ENCODE results near the gene CYP11A1.

CYP11A1 gene

DNA sequence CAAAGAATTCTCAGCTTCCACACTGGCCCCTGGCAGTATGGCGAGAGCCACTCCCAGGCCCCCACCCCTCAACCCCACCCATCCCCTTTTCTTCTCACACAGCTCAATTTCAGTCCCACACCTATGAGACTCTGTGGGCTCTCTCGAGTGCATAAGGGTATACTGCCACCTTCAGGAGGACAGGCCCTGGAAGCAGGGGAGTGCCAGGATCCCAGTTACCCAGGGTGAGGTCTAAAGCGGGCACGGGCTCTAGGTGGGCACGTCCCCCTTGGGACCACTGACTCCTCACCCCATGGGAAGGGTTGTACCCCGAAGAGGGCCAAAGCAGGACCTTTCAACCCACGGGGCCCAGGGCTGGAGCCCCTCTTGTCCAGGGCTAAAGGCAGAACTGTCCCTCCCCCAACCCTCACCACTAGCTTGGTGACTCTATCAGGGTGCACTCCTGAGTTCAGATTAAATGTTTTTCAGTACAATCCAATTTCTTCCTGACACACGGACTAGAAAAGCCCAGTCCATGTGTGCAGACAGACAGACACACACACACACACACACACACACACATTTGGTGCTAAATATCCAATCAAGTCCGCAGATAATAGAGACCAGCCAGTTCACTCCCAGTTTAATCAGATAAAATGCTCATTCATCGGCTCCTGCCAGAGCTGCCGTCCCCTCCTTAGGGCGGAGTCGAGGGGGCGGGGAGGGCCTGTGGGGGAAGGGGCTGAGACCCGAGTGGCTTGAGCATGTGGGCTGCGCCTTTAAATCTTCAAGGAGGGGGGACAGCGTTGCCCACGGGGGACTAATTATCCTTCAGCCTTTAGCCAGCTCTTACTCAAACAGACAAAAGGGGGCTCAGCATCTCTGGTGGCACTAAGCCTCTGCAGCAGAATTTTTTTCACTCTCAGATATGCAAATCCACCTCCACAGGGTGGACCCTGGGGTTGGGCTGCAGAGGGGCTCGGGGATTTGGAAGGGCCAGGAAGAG is 59.3 kb downstream of the CYP11A1 start:
- in situ Hi-C loops (cut with HindIII; ENCODE audit: low sequenced_read_pairs), result loop anchor here (5.0 kb wide), 1 partner anchor 361 kb away; no protein-coding TSS in a partner anchor

DNA sequence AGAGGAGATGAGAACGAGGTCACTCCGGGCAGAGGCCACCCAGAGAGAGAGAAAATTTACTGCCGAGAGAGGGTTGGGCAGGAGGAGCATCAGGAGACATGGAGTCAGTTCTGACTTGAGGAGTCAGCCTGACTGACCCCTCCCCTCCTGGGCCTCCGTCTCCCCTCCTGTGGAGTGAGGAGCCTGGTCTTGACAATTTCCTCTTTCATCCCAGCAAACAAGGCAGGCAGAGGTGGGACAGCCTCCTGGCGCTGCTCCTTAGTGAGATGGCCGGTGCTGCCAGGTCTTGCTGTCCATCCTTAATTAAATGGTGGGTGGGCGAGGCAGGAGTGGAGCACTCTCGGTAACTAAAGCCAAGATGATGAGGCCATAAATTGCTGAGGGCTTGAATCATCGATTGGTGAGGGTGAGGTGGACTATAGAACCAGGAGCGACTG is 60.6 kb downstream of the CYP11A1 start:
- in situ Hi-C loops (cut with HindIII; ENCODE audit: low sequenced_read_pairs), result loop anchor here (5.0 kb wide), 1 partner anchor 359 kb away; no protein-coding TSS in a partner anchor

DNA sequence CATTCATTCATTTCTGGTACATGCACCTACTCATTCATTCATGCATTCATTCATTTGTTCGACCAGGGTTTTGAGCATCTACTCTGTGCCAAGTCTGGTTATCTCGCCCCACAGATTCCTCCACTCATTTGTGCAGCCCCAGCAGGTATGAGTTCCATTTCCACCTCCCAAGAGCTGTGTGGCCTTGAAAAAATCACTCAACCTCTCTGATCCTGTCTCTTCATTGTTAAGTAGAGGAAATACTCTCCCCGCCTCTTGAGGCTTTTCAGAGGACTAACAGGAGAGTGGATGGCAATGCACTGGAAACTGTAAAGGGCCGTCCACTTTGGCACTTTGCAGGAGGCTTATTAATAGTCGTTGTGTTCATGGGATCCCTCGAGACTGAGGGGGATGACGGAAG is 61.8 kb downstream of the CYP11A1 start:
- in situ Hi-C loops (cut with HindIII; ENCODE audit: low sequenced_read_pairs), result loop anchor here (5.0 kb wide), 1 partner anchor 358 kb away; no protein-coding TSS in a partner anchor

DNA sequence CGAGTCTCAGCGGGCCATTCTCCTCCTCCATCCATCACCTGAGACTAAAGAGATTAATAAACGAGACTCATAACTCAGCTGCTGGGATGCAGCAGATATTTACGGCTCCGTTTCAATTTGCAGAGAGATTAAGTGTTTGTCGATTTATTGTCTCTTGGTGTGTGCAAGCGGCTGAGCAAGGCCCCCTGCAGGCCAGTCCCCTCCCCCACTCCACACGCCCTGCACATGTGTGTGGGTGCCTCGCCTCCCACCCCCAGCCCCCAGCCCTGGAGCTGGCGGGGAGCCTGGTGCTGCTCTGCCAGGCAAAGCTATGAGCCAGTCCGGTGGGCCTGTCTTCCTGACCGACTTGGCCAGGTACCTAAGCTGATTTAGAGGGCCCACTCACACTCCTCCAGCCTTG is 63.0 kb downstream of the CYP11A1 start:
- in situ Hi-C loops (cut with HindIII; ENCODE audit: low sequenced_read_pairs), result no loop called here

DNA sequence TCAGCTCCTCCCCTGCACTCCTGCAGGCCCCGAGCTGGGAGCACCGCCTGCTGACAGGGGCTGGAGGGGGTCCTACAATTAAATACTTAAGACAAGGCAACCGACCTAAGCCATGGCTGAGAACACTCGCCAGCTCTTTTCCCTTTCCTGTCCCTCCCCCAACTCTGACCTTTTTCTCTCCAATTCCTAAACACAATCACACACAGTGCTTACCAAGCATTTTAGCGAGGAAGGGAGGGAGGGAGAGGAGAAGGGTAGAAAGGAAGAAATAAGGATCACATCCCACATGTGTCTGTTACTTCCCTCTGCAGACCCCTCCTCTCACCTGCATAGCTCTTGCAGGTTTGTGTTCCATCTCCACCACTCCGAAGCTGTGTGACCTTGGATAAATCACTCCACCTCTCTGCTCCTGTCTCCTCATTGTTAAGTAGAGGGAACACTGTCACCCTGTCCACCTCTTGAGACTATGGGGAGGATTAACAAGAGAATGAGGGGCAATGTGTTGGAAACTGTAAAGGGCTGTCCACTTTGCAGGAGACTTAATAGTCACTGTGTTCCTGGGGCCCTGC is 63.6 kb downstream of the CYP11A1 start:
- in situ Hi-C loops (cut with HindIII; ENCODE audit: low sequenced_read_pairs), result no loop called here

DNA sequence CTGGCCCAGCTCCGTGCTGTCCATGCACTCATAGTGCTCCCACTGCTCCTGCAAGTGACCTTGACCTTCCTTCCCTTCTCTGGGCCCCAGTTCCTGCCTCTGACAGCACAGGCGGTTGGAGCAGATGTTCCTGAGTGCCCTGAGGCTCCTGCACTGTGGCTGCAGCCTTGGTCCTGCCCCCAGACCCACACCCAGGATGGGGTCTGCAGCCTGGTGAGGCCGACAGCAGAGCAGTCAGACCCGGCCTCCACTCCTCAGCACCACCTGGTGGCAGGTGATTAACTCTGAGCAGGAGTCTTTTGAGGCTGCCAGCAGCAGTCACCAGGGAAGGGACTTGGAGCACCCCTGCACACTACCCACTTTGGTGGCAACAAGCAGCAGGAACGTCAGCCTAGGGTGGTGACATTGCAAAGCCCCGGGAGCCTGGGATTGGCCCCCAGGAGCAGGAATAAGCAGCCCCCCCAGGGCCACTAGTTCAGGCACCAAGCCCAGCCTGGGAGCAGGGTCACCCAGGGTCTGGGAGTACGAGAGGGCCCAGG is 64.6 kb downstream of the CYP11A1 start:
- in situ Hi-C loops (cut with HindIII; ENCODE audit: low sequenced_read_pairs), result no loop called here

DNA sequence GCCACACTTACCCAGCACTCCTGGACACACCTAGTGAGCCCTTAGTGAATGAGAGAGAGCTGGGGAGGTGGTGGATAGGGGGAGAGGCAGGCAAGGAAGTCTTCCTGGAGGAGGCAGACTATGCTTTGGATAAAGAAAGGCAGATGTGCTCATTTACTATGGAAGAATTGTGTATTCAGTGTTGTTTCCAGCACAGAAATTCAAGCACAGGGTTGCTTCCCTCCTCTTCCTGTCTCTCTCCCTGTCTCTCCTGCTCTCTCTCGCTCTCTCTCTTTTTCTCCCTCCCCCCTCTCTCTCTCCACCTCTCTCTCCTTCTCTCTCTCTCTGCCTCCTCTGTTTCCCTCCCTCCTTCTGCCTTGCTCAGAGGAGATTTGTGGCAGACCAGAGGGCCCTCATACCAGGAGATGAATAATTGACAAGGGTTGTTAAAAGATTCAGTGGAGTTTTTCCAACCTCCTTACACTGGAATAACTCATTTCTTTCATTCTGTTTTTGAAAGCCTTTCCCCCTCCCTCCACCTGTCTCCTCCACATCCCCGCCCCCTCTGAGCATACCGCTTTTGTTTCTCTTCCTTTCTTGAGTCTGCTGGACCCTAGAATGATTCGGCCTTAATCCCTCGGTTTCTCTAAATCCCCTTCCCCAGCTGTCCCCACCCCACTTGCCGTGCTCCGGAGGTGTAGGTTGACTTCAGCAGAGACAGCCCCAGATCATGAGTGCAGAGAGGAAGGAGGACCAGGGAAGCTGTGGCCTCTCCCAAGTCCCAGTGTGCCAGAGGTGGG is 65.7 kb downstream of the CYP11A1 start:
- in situ Hi-C loops (cut with HindIII; ENCODE audit: low sequenced_read_pairs), result no loop called here

DNA sequence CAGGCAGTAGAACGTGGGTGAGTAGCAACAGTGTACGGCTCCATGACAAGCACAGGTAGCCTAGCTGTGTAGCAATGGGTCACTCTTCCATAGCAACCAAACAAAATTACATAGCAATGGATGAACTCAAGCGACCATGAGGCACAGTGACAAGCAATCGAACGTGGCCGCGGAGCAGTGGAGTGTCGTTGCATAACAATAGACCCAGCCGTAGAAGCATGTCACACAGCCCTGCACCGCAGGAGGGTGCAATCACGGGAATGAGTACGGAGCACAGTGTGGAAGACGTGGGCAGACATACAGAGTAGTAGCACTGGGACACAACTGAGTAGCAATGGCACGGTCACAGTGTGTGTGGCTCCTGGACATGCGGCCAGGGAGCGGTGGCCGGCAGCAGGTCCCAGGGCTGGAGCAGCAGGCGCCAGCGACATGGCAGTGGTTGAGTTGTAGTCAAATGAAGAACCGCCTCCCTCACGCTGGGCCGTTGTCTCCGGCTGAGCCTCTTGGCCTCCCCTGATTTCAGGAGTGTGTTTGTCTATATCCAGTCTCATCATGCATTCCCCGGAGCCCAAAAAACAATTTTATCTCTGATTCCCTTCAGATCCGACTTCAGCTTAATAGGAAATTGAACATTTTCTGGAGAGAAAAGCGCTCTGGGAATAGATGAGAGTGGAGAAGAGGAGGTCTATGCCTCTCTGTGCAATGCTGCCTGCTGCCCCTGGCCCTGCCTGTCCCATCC is 67.2 kb downstream of the CYP11A1 start:
- in situ Hi-C loops (cut with HindIII; ENCODE audit: low sequenced_read_pairs), result no loop called here

DNA sequence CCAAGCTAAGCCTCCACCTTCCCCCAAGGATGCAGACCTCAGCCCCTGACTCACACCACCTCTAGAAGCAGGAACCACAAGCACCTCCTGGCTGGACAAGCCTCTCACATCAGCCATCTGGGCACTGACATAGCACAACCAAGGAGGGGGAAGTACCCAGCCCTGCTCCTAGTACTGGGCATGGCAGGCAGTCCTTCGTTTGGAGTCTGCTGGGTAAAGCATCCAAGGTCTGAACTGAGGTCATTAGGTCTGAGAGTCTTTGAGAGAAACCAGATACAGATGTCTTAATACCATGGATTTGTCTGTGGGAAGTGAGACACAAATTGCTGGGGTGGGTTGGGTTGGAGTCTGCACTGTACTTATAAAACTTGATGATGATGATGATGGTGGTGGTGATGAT is 69.6 kb downstream of the CYP11A1 start:
- in situ Hi-C loops (cut with HindIII; ENCODE audit: low sequenced_read_pairs), result no loop called here

DNA sequence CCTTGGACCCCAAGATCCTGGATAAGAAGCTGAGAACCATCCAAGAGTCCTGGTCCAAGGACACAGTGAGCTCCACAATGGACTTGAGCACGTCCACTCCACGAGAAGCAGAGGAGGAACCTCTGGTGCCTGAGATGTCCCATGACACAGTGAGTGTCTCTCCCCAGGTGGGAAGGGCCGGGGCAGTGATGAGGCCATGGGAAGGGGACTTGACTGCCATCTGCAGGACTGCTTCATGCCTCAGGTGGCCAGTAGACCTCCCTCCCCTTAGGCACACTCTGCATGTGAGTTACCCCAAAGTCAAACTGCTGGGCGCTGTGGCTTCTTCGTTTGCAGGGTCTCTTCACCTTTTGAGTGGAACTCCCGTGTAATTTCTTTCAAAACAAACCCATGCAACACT is 71.6 kb downstream of the CYP11A1 start:
- in situ Hi-C loops (cut with HindIII; ENCODE audit: low sequenced_read_pairs), result no loop called here

DNA sequence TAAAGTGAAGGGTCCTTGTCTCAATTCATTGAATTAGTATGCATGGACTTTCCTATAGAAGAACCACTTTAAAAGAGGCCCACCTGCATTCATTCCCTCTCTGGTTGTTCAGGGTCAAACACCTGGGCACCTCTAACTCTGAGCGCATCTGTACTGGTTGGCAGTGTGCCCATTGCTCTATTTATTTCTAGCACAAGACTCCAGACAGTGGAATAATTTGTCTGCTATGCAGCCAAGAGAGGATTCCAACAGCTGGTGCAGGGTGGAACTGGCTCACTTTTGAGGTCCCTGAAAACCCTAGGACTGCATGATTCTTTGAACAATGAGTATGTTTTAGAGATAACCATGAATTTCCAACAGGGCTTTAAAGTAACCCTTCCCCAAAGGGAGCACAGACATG is 73.4 kb downstream of the CYP11A1 start:
- in situ Hi-C loops (cut with HindIII; ENCODE audit: low sequenced_read_pairs), result no loop called here

DNA sequence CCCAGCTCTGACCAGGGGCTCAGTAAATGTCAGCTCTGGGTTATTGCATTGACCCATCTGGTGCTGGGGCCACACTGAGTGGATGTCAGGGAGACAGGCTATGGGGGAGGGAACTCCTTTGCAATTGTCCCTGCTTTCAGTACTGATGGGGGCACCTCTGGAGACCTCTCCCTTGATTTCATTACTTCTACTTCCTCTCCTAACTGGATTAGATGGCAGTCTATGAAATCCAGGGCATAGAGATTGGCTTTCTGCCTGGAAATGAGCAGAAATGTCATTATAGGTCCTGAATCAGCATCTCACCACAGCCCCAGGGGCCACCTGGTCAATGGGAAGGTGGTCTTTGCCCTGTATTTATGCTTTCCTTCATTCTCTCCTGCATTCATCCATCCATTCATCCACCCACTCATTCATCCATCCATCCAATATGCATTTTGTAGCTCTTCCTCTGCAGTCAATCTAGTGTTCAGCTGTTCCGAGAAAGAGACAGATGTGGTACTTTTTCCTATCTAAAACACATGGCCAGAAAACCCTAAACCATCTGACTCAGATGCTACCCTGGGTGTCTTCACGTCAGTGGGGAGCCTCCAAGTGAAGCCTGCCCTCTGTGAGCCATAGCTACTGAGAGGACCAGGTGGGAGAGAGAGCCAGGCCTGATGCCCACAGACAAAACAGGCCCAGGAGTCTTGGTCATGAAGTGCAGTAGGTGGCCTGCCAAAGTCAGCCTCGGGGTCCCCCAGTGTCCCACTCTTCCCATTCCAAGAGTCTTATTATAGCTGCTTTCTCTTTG is 74.2 kb downstream of the CYP11A1 start:
- in situ Hi-C loops (cut with HindIII; ENCODE audit: low sequenced_read_pairs), result no loop called here

DNA sequence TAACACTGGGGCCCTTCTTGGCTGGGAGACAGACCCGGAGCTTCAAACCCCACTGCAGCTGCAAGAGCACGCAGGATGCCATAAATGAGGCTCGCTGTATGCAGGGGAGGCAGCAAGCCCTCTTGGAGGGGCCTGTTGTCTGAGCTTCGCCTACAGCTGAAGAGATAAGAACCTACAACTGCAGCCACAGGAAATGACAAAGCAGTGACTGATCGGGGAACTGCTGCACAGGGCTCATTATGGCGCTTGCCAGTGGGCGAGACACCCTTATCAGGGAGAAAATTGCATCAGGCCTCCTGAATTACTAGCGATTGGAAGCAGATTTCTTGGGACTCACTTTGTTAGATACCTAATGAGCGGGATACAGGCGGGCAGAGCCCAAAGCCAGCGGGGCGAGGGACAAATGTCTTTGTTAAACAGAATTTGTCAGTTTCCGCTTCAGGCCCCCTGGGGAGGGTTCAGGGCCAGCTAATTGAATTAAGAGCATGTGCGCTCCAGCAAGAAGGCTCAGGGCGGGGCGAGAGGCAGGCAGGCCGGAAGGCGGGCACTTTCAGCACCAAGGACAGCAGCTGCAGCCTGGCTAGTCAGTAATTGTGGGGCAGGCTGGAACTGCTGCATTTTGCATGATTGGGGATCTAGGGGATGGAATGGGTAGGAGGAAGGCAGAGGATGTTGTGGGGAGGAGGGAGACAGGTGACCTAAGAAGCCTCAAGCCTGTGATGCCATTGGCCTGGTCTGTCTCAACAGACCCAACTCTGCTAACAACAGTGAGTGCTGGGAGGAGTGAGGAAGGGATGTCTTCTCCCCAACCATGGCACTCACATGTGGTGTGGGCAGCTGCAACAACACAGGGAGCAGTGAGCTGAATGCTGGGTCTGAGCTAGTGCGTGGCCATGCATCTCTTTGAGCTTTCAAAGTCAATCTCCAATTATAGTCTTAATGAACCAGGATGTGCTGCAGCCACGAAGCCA is 76.1 kb downstream of the CYP11A1 start:
- in situ Hi-C loops (cut with HindIII; ENCODE audit: low sequenced_read_pairs), result no loop called here

DNA sequence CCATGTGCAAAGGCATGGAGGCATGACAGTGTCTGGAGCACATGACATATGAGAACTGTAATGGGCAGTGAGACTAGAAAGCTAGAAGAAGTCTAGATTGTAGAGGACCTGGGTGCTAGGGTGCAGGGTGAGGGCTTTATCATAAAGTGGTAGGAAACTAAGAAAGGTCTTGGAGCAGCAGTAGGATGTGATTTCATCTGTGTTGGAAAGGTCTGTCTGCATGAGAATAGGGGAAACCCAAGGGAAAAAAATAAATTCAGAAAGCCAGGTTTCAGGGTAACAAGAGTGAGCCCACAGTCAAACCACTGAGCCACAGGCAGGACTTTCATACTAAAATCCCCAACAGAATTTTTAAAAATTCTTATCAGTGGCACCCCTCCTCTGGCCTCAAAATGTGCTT is 76.8 kb downstream of the CYP11A1 start:
- in situ Hi-C loops (cut with HindIII; ENCODE audit: low sequenced_read_pairs), result no loop called here

DNA sequence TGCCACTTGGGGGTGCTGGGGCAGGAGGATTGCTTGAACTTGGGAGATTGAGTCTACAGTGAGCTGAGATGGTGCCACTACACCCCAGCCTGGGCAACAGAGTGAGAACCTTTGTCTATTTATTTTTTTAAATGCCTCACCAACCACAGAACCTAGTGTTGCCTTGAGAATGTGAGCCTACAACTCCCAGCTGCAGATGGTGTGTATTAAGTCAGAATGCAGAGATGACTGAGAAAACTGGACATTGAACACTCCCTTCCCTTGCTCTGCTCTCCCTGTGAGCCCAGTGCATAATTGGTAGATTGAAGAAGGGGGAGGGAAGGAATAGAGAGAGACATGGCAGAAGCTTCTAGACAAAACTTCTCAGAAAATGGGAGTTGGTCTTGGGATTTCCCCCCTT is 77.8 kb downstream of the CYP11A1 start:
- in situ Hi-C loops (cut with HindIII; ENCODE audit: low sequenced_read_pairs), result loop anchor here (10.0 kb wide), 1 partner anchor 165 kb away; no protein-coding TSS in a partner anchor

Measured in endothelial cell of hepatic sinusoid (primary cell).